ENCODE data around the gene F2R. TPM values are rescaled to one million over a fixed set of nuclear protein-coding genes. Genes with fewer than 3 reads are reported as not detected.

F2R gene
- total RNA-seq, 1 donor = 117 TPM

DNA sequence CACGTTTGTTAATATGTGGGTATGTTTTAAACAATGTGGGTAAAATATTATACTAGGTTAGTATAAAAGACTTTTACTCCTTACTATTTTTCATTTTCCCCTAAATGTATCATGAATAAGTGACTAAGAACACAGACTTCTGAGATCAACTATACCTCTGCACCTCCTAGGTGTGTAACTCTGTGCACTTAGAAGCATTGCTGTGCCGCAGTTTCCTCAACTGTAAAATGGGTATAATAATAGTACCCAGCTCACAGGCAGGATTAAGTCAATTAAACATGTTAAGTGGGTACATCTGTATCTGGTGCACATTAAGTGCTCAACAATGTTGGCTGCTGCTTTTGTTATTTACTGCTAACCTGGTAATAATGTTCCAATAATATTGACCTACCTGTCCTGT, 21.6 kb upstream of the F2R start:
- no peak for DNase-seq (ENCODE audit: low read depth)
- H3K4me3 ChIP-seq (ENCODE audit: low read depth, low read length) = no peak overlapping the region
- TF ChIP-seq, protein P1, sequence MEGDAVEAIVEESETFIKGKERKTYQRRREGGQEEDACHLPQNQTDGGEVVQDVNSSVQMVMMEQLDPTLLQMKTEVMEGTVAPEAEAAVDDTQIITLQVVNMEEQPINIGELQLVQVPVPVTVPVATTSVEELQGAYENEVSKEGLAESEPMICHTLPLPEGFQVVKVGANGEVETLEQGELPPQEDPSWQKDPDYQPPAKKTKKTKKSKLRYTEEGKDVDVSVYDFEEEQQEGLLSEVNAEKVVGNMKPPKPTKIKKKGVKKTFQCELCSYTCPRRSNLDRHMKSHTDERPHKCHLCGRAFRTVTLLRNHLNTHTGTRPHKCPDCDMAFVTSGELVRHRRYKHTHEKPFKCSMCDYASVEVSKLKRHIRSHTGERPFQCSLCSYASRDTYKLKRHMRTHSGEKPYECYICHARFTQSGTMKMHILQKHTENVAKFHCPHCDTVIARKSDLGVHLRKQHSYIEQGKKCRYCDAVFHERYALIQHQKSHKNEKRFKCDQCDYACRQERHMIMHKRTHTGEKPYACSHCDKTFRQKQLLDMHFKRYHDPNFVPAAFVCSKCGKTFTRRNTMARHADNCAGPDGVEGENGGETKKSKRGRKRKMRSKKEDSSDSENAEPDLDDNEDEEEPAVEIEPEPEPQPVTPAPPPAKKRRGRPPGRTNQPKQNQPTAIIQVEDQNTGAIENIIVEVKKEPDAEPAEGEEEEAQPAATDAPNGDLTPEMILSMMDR (IDR thresholded peaks at IDR 0.05; ENCODE audit: insufficient read depth, low read depth, low read length) = no peak

DNA sequence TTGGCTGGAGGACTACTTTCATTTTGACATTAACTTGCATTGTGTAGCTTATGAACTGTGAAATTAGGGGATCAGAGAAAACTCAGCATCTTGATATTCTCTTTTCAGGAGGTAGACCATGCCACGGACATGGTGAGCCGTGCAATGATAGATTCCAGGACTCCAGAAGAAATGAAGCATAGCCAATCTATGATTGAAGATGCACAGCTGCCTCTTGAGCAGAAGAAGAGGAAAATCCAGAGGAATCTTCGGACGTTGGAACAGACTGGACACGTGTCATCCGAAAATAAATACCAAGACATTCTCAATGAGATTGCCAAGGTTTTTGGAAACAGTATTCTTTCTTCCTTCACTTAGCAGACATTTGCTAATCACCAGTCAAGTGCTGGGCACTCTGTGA, 20.6 kb upstream of the F2R start:
- DNase-seq (ENCODE audit: low read depth) = no peak
- TF ChIP-seq, protein P1 (IDR thresholded peaks at IDR 0.05; ENCODE audit: insufficient read depth, low read depth, low read length) = no peak

DNA sequence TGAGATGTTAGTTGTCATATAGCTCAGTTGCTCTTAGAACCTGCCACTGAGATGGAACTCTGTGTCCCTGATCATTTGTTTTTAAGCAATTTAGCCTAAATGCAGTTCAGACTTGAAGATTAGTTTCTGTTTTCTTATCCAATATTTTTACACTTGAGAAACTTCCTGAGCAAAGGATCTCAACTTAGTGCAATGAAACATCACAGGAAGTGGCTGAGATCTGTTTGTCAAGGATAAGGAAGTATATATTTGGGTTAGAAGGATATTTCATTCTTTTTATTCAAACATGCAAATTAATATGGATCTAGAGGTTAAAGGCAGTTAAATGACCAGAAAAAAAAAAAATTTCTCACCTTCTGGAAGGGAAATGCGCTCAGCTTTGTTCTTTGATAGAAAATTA, 19.7 kb upstream of the F2R start:
- no peak for DNase-seq (ENCODE audit: low read depth)
- no peak overlapping the region for H3K4me3 ChIP-seq (ENCODE audit: low read depth, low read length)
- TF ChIP-seq, protein P1 (IDR thresholded peaks at IDR 0.05; ENCODE audit: insufficient read depth, low read depth, low read length) = no peak

More for the DNA sequence above, 20.6 kb upstream of the F2R start:
- H3K4me3 ChIP-seq (ENCODE audit: low read depth, low read length) = no peak overlapping the region

DNA sequence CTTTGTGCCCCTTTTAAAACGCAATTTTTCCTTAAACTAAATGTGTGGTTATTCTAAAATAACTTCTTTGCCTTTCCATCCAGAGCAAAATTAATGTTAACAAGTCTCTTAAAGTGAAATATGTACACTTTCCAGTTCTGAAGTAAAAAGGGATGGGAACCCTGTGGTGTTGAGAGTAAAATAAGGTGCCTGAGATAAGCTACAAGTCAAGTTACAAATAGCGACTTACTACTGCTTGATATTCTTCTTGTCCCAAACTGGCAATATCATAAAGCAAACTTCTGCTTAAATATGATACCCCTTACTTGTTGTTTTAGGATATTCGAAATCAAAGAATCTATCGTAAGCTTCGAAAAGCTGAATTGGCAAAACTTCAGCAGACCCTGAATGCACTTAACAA, 18.3 kb upstream of the F2R start:
- no peak overlapping the region for H3K4me3 ChIP-seq (ENCODE audit: low read depth, low read length)
- TF ChIP-seq, protein P1 (IDR thresholded peaks at IDR 0.05; ENCODE audit: insufficient read depth, low read depth, low read length) = no peak
- DNase-seq (ENCODE audit: low read depth) = no peak

DNA sequence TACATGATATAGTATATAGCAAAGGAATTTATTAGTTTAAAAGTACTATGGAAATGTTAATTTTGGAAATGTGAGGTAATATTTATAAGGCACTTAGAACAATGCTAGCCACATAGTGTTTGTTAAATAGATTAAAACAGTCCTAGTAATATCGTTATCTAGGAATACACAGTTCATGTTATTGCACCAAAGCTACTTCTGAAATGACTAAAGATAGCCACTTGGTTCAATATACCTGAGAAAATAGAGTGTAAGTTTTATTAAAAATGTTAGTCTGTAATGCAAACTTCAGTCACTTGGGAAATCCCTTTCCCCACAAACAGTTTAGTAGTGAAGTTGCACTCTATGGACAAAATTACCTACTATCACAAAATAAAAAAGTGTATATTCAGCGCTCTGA, 15.4 kb upstream of the F2R start:
- TF ChIP-seq, protein P1 (IDR thresholded peaks at IDR 0.05; ENCODE audit: insufficient read depth, low read depth, low read length) = no peak
- no peak overlapping the region for H3K4me3 ChIP-seq (ENCODE audit: low read depth, low read length)
- no peak for DNase-seq (ENCODE audit: low read depth)

DNA sequence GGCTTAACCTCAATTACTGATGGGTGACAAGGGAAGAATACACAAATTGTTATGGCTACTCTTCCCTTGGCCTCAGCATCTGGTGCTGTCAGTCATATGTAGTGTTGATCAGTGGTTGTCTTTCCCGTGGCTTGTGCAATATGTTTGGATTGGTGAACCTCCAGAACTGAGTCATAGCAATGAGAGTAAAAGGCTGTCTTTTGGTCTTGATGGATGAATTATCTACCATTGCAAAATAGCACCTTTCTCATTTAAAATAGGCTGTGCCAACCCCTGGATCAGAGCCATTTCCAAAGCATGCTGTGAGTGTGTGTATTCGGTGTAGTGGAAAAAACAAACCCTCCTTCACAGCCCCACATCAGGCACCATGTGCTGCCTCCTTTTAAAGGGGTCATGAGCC, 14.6 kb upstream of the F2R start:
- no peak overlapping the region for H3K4me3 ChIP-seq (ENCODE audit: low read depth, low read length)
- peak; percentile 70 for DNase-seq (ENCODE audit: low read depth)
- TF ChIP-seq, protein P1 (IDR thresholded peaks at IDR 0.05; ENCODE audit: insufficient read depth, low read depth, low read length) = no peak

DNA sequence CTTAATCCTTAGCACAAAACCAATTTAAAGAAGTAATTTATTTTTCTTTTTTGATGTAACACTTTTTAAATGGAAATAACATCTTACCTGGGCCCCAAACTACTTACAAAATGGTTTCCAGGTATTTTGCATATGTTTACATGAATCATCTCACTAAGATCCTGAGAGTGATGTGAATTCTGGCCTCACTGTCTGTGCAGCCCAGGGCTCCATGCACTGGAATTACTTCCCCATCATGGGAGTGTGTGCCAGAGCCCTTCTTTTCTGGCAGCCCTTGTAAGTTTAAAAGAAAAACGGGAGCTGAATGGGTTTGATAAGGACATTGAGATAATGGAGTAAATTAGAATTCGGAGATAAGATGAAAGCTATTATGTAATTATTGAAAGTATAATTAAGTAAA, 12.2 kb upstream of the F2R start:
- DNase-seq (ENCODE audit: low read depth) = no peak
- H3K4me3 ChIP-seq (ENCODE audit: low read depth, low read length) = no peak overlapping the region
- TF ChIP-seq, protein P1 (IDR thresholded peaks at IDR 0.05; ENCODE audit: insufficient read depth, low read depth, low read length) = no peak
